Measurements from ENCODE around the gene PAPSS2. TPM values are rescaled to one million over a fixed set of nuclear protein-coding genes. Genes with fewer than 3 reads are reported as not detected.

PAPSS2 gene
- total and polyA plus RNA-seq, 2 donors (not counting 3 experiments of a cell fraction or from before 2014, with no cell fraction given) = 27.9 to 82.6 TPM

- ChIA-PET CTCF (interaction anchor here (0.5 to 1.2 kb wide), 3 partner anchors 18 to 1250 kb away, joined by 3 to 5 read pairs (median 3); no protein-coding TSS in a partner anchor), POLR2A (no interaction called here)
- Histone ChIP-seq H3K36me3 (ENCODE audit: control insufficient read depth in 2 of 2, extremely low read depth in 1 of 2, insufficient read depth in 2 of 2, low read length in 2 of 2) (peaks cover 0 to 2% of the 10 kb centered on the region in 2 experiments), H3K27me3 (ENCODE audit: control insufficient read depth in 2 of 2, insufficient read depth in 2 of 2, low read length in 2 of 2) (no peaks in the 10 kb centered on the region), H3K4me3 (replicated peaks in 1 of 3; ENCODE audit: insufficient read depth in 1 of 3, low read depth in 1 of 3, low read length in 3 of 3) (no peak overlapping the region), H3K9me1 (replicated peaks; ENCODE audit: control insufficient read depth, extremely low read depth, insufficient read depth, low read length) (peaks cover 2% of the 10 kb centered on the region), H2AFZ (ENCODE audit: low read depth, low read length) (no peak overlapping the region), H3K9me3 (replicated peaks; ENCODE audit: control insufficient read depth, insufficient read depth, low read length) (no peaks in the 10 kb centered on the region), H3K79me2 (ENCODE audit: control insufficient read depth, insufficient read depth, low read length) (no peaks in the 10 kb centered on the region), H3K4me1 (ENCODE audit: control insufficient read depth, extremely low read depth, insufficient read depth, low read length) (peaks cover 32% of the 10 kb centered on the region), H3K27ac (ENCODE audit: insufficient read depth, low read depth, low read length) (no peak overlapping the region), H3K4me2 (ENCODE audit: insufficient read depth, low read length) (no peak overlapping the region), H4K20me1 (replicated peaks; ENCODE audit: control insufficient read depth, extremely low read depth, insufficient read depth, low read length) (no peaks in the 10 kb centered on the region), H3K9ac (replicated peaks; ENCODE audit: extremely low read depth, insufficient read depth, low read length) (no peak overlapping the region)
- BruUV-seq (replicated peaks) = no TSS peak
- dilution Hi-C loops (cut with MboI; ENCODE audit: extremely low pct_ligation_motif_present, low sequenced_read_pairs) (no loop called here), intact Hi-C loops (cut with micrococcal nuclease) (no loop called here)
- TF ChIP-seq EZH2 (IDR thresholded peaks at IDR 0.05; ENCODE audit: borderline replicate concordance, low read depth, low read length, severe bottlenecking) (no peak), JUN (IDR thresholded peaks at IDR 0.05; ENCODE audit: borderline replicate concordance, insufficient read depth, insufficient read length, low read depth) (no peak), MAX (IDR thresholded peaks at IDR 0.05; ENCODE audit: insufficient read depth, insufficient read length) (no peak), GATA2 (IDR thresholded peaks at IDR 0.05; ENCODE audit: insufficient read depth, insufficient read length, low read depth, low read length) (no peak), POLR2A (IDR thresholded peaks at IDR 0.05; ENCODE audit: low read depth, low read length) (no peak), FOS (IDR thresholded peaks at IDR 0.05; ENCODE audit: borderline replicate concordance, insufficient read depth, low read length) (no peak), MYC (IDR thresholded peaks at IDR 0.05; ENCODE audit: low read depth, low read length) (no peak), CTCF (IDR thresholded peaks at IDR 0.05; ENCODE audit: extremely low read depth in 1 of 2, insufficient read depth in 1 of 2, low read depth in 1 of 2, low read length in 2 of 2) (no peak), POLR2AphosphoS5 (IDR thresholded peaks at IDR 0.05; ENCODE audit: insufficient read depth, low read depth, low read length) (no peak)
- FAIRE-seq = no peak
- no peak for DNase-seq (ENCODE audit: low read depth, low spot score)
These were observed 98.0 kb downstream of the PAPSS2 start for GRCh38 chr10:87757685-87758084.

Measured in endothelial cell of umbilical vein (primary cell).